Keratinocyte (primary cell): ENCODE data around the gene AGR3. TPM values are rescaled to one million over a fixed set of nuclear protein-coding genes. Genes with fewer than 3 reads are reported as not detected.

Source experiments
- DNase-seq: peaks from one replicate; pipeline ENCODE4 v3.0.0-alpha.2; 2011; ENCODE audit warnings: low read depth, missing footprints, low spot score
- FAIRE-seq: peaks from 2 replicates; lab custom pipeline; 2011; peaks lifted over from hg19 to GRCh38; lab: Jason Lieb, UNC
- H2AFZ ChIP-seq: 2 replicates; pipeline ENCODE4 v1.6.0; 2012; ENCODE audit warnings: low read length, control low read depth, inconsistent platforms; ENCODE audit not compliant: control insufficient read depth
- H3K27ac ChIP-seq: 2 replicates; pipeline ENCODE4 v1.5.1; 2011; ENCODE audit warnings: low read length; ENCODE audit not compliant: control insufficient read depth, insufficient read depth
- H3K27me3 ChIP-seq: 3 replicates; pipeline ENCODE4 v1.6.0; 2011; ENCODE audit warnings: low read length; ENCODE audit not compliant: control insufficient read depth, insufficient read depth; ENCODE audit errors: extremely low read depth
- H3K36me3 ChIP-seq, 2 experiments: 2 replicates in 1 of 2; 3 replicates in 1 of 2; pipeline ENCODE4 v1.5.1; 2011; ENCODE audit warnings: low read length in 2 of 2, mild to moderate bottlenecking in 1 of 2; ENCODE audit not compliant: control insufficient read depth in 2 of 2, insufficient read depth in 2 of 2; ENCODE audit errors: extremely low read depth in 1 of 2
- H3K4me1 ChIP-seq: 3 replicates; pipeline ENCODE4 v1.5.1; 2011; ENCODE audit warnings: low read length; ENCODE audit not compliant: control insufficient read depth, insufficient read depth; ENCODE audit errors: extremely low read depth
- H3K4me2 ChIP-seq: 3 replicates; pipeline ENCODE4 v1.6.0; 2011; ENCODE audit warnings: low read depth, low read length; ENCODE audit not compliant: control insufficient read depth, insufficient read depth; ENCODE audit errors: extremely low read depth
- H3K4me3 ChIP-seq, 3 experiments: fragments of 200-600 bp in 1 of 3; sonication (generic) in 1 of 3; 2 replicates in 2 of 3; 3 replicates in 1 of 3; pipeline ENCODE4 v1.5.1; 2011 to 2016; ENCODE audit warnings: low read length in 3 of 3, mild to moderate bottlenecking in 3 of 3, control low read depth in 2 of 3, inconsistent platforms in 1 of 3, low read depth in 1 of 3, mixed read lengths in 1 of 3, mixed run types in 1 of 3, moderate library complexity in 1 of 3; ENCODE audit not compliant: control insufficient read depth in 2 of 3, insufficient read depth in 2 of 3; ENCODE audit errors: extremely low read depth in 1 of 3
- H3K79me2 ChIP-seq: 2 replicates; pipeline ENCODE4 v1.6.0; 2012; ENCODE audit warnings: low read length; ENCODE audit not compliant: control insufficient read depth, insufficient read depth
- H3K9ac ChIP-seq: 3 replicates; pipeline ENCODE4 v1.6.0; 2011; ENCODE audit warnings: low read length; ENCODE audit not compliant: control insufficient read depth, insufficient read depth; ENCODE audit errors: extremely low read depth
- H3K9me1 ChIP-seq: 3 replicates; pipeline ENCODE4 v1.6.0; 2011; ENCODE audit warnings: low read length; ENCODE audit not compliant: control insufficient read depth, insufficient read depth; ENCODE audit errors: extremely low read depth
- H3K9me3 ChIP-seq: 2 replicates; pipeline ENCODE4 v1.5.1; 2012; ENCODE audit warnings: low read depth, low read length; ENCODE audit not compliant: control insufficient read depth
- H4K20me1 ChIP-seq: 3 replicates; pipeline ENCODE4 v1.6.0; 2011; ENCODE audit warnings: low read length; ENCODE audit not compliant: control insufficient read depth, insufficient read depth; ENCODE audit errors: extremely low read depth
- EZH2 ChIP-seq: IDR thresholded peaks from one replicate; pipeline ENCODE4 v1.6.1; 2012; ENCODE audit warnings: inconsistent platforms, mild to moderate bottlenecking, low read length, moderate library complexity
- dilution Hi-C: fragments of 300-500 bp; cut with MboI; formaldehyde crosslinking; loops from one replicate; pipeline ENCODE4 v1.7.0; 2020; ENCODE audit warnings: low sequenced_read_pairs; ENCODE audit not compliant: extremely low pct_ligation_motif_present
- polyA plus RNA-seq, 5 experiments: library from polyadenylated mRNA; depleted of rRNA in 3 of 5; stranded (reverse) in 3 of 5; stranded (forward) in 1 of 5; unstranded in 1 of 5; fragments of >200 nt; gene quantifications; 1 replicate in 1 of 5; 2 replicates in 3 of 5; 3 replicates in 1 of 5; pipeline versions ENCODE4 v1.2.1 to v1.2.3, GENCODE V29; 2011 to 2012; ENCODE audit warnings: missing spikeins in 2 of 5, low read depth in 1 of 5, low replicate concordance in 1 of 5
- TF ChIP-seq, protein P1 (sequence below), 3 experiments: IDR thresholded peaks in 1 of 3; conservative IDR thresholded peaks in 1 of 3; optimal IDR thresholded peaks in 1 of 3; 2 replicates in 2 of 3; 3 replicates in 1 of 3; pipeline versions ENCODE3 to v1.5.1; 2011; ENCODE audit warnings: low read length in 3 of 3, mild to moderate bottlenecking in 3 of 3, moderate library complexity in 2 of 3, control low read depth in 1 of 3, inconsistent platforms in 1 of 3; ENCODE audit not compliant: insufficient read depth in 2 of 3; ENCODE audit errors: extremely low read depth in 1 of 3

Gene AGR3
- polyA plus RNA-seq, 1 donor (not counting 4 experiments of a cell fraction or from before 2014, with no cell fraction given): not detected

DNA sequence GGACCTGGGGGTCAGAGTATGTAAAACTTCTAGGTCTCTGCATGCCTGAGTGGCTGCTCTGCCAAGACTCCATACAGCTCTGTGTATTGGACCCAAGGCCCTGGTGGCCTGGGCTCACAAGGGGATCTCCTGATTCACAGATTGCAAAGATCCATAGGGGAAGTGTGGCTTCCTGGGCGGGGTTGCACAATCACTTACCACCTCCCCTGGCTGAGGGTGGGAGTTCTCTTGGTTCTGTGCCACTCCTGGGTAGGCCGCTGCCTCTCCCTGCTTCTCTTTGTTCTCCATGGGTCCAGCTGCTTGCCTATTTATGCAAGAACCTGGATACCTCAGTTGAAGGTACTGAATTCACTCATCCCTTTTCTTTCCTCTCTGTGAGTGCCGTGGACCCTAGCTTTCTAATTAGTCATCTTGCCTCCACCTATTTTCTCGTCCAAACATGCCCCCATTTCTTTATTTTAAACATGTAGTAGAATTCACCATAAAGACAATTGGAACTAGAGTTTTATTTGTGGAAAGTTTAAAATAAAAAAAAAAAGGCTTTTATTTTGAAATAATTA is 18.5 kb upstream of the AGR3 start:
- Histone ChIP-seq H3K9me3 (no peaks in the 10 kb centered on the region), H2AFZ (peak overlapping the region; percentile 82), H3K27me3 (no peaks in the 10 kb centered on the region), H3K9ac (no peak overlapping the region), H3K36me3 (no peaks in the 10 kb centered on the region), H4K20me1 (no peaks in the 10 kb centered on the region), H3K4me1 (peaks cover 10% of the 10 kb centered on the region), H3K4me2 (peak overlapping the region; percentile 11), H3K79me2 (no peaks in the 10 kb centered on the region), H3K9me1 (no peaks in the 10 kb centered on the region), H3K27ac (no peak overlapping the region), H3K4me3 (no peak overlapping the region)
- FAIRE-seq (peak; percentile 72), DNase-seq (no peak)
- dilution Hi-C loops: no loop called here
- TF ChIP-seq, protein P1, sequence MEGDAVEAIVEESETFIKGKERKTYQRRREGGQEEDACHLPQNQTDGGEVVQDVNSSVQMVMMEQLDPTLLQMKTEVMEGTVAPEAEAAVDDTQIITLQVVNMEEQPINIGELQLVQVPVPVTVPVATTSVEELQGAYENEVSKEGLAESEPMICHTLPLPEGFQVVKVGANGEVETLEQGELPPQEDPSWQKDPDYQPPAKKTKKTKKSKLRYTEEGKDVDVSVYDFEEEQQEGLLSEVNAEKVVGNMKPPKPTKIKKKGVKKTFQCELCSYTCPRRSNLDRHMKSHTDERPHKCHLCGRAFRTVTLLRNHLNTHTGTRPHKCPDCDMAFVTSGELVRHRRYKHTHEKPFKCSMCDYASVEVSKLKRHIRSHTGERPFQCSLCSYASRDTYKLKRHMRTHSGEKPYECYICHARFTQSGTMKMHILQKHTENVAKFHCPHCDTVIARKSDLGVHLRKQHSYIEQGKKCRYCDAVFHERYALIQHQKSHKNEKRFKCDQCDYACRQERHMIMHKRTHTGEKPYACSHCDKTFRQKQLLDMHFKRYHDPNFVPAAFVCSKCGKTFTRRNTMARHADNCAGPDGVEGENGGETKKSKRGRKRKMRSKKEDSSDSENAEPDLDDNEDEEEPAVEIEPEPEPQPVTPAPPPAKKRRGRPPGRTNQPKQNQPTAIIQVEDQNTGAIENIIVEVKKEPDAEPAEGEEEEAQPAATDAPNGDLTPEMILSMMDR (optimal IDR thresholded peaks at IDR 0.05 in 1 of 3, IDR thresholded peaks at IDR 0.05 in 1 of 3, conservative IDR thresholded peaks at IDR 0.05 in 1 of 3; ENCODE audit: extremely low read depth in 1 of 3, insufficient read depth in 2 of 3, low read length in 3 of 3): no peak
- no peak for TF ChIP-seq EZH2

GRCh38 chr7:16891874-16892643 is 10.3 kb upstream of the AGR3 start:
- no peak overlapping the region for H3K4me2 ChIP-seq

More at GRCh38 chr7:16891874-16892643, 10.3 kb upstream of the AGR3 start:
- no peaks in the 10 kb centered on the region for H4K20me1 ChIP-seq
- H3K79me2 ChIP-seq: no peaks in the 10 kb centered on the region
- no peak overlapping the region for H3K27ac ChIP-seq
- peaks cover 6% of the 10 kb centered on the region for H3K4me1 ChIP-seq
- H3K9ac ChIP-seq: no peak overlapping the region
- TF ChIP-seq EZH2: no peak
- TF ChIP-seq, protein P1 (optimal IDR thresholded peaks at IDR 0.05 in 1 of 3, IDR thresholded peaks at IDR 0.05 in 1 of 3, conservative IDR thresholded peaks at IDR 0.05 in 1 of 3; ENCODE audit: extremely low read depth in 1 of 3, insufficient read depth in 2 of 3, low read length in 3 of 3): peak in 2 of 3 experiments; percentile 16 to 17
- H3K9me1 ChIP-seq: no peaks in the 10 kb centered on the region
- H3K4me3 ChIP-seq: no peak overlapping the region
- H3K36me3 ChIP-seq: no peaks in the 10 kb centered on the region
- H2AFZ ChIP-seq: no peak overlapping the region
- FAIRE-seq (no peak), DNase-seq (no peak)
- H3K27me3 ChIP-seq: no peaks in the 10 kb centered on the region
- H3K9me3 ChIP-seq: no peaks in the 10 kb centered on the region
- dilution Hi-C loops: no loop called here
